Activated naive CD8-positive, alpha-beta T cell (primary cell): ENCODE results near the gene CACHD1.

Experiments
- H3K27ac Mint-ChIP-seq: one replicate; pipeline ENCODE4 v1.8.0; 2021; ENCODE audit warnings: mixed read lengths
- H3K27me3 Mint-ChIP-seq: one replicate; pipeline ENCODE4 v1.8.0; 2021; ENCODE audit warnings: mixed read lengths
- H3K36me3 Mint-ChIP-seq: one replicate; pipeline ENCODE4 v1.8.0; 2021; ENCODE audit warnings: mixed read lengths
- H3K4me1 Mint-ChIP-seq: one replicate; pipeline ENCODE4 v1.8.0; 2021; ENCODE audit warnings: low read depth, mixed read lengths
- H3K4me3 Mint-ChIP-seq: one replicate; pipeline ENCODE4 v1.8.0; 2021; ENCODE audit warnings: mild to moderate bottlenecking, mixed read lengths
- H3K9me3 Mint-ChIP-seq: one replicate; pipeline ENCODE4 v1.8.0; 2021; ENCODE audit warnings: low read depth, mixed read lengths

CACHD1 gene

DNA sequence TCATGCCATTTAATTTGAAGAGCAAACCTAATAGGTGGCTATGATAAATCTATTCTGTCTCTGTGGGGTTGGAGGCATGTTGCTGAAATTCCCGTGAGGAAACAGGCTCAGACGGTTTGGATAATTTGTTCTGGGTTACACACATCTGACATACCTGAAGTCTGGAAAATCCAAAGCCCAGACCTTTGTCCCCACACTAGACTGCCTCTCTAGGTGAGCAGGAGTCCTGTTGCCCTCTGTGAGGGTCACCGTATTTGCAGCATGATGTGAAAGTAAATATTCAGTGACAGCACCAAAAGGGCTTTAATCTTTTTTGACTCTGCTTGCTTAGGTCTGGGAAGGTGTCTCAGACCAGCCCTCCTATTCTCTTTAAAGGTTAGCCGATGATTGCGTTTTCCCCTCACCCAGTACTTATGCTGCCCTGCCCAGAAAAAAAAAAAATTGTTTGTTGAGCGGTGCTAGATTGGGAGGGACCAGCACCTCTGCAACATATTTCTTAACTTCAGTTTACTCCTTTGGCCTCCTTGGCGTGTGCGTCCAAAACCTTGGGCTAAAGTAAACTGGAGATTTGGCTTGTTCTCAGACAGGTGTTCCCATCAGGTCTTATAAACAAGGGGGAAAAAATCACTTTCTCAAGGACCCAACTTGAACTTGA, 67.0 kb downstream of the CACHD1 start:
- no peaks in the 10 kb centered on the region for H3K9me3 Mint-ChIP-seq
- peaks cover 3% of the 10 kb centered on the region for H3K36me3 Mint-ChIP-seq
- H3K27me3 Mint-ChIP-seq, result no peaks in the 10 kb centered on the region
- no peak overlapping the region for H3K27ac Mint-ChIP-seq
- peaks cover 44% of the 10 kb centered on the region for H3K4me1 Mint-ChIP-seq
- H3K4me3 Mint-ChIP-seq, result no peak overlapping the region

DNA sequence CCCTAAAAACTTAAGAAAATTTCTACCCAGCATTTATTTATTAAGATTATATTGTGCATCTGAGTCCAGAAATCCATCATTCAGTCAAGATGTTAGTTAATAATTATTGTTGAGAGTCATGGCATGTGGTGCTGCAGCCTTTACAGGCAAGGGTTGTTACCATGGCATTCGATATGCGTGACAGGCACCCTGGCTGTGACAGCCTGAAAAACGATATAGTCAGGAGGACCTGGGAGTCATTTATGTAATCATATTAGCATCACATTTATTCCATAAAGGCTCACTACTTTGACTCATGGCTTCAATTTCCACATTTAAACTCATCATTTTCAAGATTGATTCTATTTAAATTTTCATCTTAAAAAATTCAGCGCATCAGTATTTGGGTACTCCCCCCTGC, 68.0 kb downstream of the CACHD1 start:
- H3K4me1 Mint-ChIP-seq, result peaks cover 43% of the 10 kb centered on the region
- H3K4me3 Mint-ChIP-seq, result no peak overlapping the region
- no peaks in the 10 kb centered on the region for H3K27me3 Mint-ChIP-seq
- no peaks in the 10 kb centered on the region for H3K9me3 Mint-ChIP-seq
- no peak overlapping the region for H3K27ac Mint-ChIP-seq
- H3K36me3 Mint-ChIP-seq, result no peaks in the 10 kb centered on the region

DNA sequence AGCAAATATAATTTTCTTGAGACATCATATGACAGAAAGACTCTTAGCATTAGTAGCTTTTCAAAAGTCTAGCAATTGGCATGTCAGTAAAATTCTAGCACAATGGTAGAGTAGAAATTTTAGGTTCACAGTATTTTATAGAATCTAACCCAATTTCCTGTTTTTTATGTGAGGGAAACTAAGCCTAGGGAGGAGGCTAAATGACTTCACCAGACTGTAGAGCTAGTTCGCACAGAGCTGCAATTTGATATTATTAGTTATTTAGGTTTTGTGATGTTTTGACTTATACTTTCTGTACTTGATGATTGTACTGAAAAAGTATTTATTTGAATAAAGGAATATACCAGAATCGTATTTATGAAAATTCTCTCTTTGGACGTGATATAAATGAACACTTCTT, 68.5 kb downstream of the CACHD1 start:
- Mint-ChIP-seq H3K27ac (no peak overlapping the region), H3K4me3 (no peak overlapping the region), H3K9me3 (no peaks in the 10 kb centered on the region)

DNA sequence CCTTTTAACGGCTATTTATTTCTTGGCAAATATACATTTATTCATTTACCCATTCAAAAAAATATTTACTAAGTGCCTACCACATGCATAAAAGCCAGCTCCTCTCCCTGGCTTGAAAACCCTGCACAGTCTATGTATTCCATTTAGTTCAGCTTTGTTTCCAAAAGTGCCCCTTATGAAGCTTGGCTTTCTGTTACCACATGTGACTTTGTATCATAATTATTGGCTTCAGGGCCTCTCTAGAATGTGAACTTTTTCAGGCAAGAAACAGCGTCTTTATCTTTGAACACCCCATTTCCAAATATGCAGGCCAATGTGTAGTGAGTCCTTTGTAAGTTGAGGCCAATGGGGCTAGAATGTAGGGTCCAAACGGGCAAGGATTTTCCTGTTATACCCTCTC, 69.4 kb downstream of the CACHD1 start:
- Mint-ChIP-seq H3K36me3 (no peaks in the 10 kb centered on the region), H3K27me3 (no peaks in the 10 kb centered on the region), H3K4me3 (no peak overlapping the region), H3K4me1 (peaks cover 48% of the 10 kb centered on the region), H3K9me3 (no peaks in the 10 kb centered on the region), H3K27ac (no peak overlapping the region)

More for the DNA sequence above, 68.5 kb downstream of the CACHD1 start:
- Mint-ChIP-seq H3K4me1 (peaks cover 43% of the 10 kb centered on the region), H3K27me3 (no peaks in the 10 kb centered on the region), H3K36me3 (no peaks in the 10 kb centered on the region)

DNA sequence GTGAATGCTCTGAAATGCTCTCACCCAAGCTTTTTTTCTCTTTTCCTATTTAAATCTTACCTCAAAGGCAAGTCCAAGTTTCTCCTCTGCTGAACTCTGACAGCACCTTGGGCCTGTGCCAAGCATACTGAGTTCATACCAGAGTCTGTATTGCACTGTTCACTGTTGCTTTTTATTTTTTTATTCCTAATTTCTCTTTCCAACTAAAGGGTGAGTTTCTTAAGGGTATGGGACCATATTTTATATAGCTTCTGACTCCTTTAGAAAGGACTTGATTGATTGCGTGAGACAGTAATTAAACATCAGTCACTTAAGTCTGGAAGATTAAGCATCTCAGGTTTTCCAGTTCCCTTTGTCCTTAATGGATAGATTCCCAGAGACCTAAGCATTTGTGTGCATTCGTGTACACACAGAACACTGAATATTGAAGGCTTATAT, 69.9 kb downstream of the CACHD1 start:
- H3K9me3 Mint-ChIP-seq, result no peaks in the 10 kb centered on the region
- no peaks in the 10 kb centered on the region for H3K27me3 Mint-ChIP-seq
- H3K36me3 Mint-ChIP-seq, result no peaks in the 10 kb centered on the region
- peaks cover 53% of the 10 kb centered on the region for H3K4me1 Mint-ChIP-seq
- H3K27ac Mint-ChIP-seq, result peak overlapping the region; percentile 95
- peak overlapping the region; percentile 44 for H3K4me3 Mint-ChIP-seq

DNA sequence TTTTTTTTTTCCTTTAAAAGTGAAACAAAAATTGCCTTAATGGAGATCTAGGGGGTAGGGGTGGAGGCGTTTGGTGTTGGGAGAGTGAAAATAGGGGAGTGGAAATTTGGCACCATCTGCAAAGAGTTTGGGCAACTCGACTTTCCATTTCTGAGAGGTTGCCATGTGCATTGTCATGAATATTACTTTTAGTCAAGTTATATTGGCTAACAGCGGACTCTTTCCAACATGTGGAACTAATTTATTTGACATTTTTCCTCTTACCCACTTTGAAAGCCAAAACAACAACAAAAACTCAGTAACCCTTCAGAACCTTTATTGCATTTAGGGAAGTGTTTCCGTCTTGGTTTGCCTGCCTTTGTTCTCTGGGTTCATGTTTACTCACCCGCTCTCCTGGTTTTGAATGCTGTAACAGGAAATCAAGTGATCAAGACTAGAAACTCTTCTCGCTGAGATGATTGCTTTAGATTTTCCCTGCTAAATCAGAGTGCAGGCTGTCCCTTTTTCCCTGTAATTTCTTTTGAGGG, 70.4 kb downstream of the CACHD1 start:
- no peaks in the 10 kb centered on the region for H3K36me3 Mint-ChIP-seq
- H3K4me3 Mint-ChIP-seq, result peak overlapping the region; percentile 70
- no peaks in the 10 kb centered on the region for H3K9me3 Mint-ChIP-seq
- H3K27ac Mint-ChIP-seq, result peak overlapping the region; percentile 95
- H3K27me3 Mint-ChIP-seq, result no peaks in the 10 kb centered on the region
- H3K4me1 Mint-ChIP-seq, result peaks cover 58% of the 10 kb centered on the region

DNA sequence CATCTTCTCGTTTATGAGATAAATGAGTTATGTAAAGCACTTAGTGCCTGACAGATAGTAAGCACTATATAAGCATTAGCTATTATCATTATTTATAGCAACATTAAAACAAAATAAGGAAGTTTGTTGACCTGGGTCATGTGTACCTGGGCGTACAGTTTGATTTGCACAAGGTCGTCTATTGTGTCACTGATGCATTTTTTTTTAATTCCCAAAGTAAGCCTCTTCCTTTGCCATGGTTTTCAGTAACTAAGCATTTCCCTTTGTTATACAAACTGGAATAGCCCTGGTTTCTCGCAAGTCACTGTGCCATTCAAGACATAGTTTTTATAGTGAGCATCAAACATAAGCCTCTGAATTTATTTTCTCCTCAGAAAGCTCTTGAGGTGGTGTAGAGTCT, 72.2 kb downstream of the CACHD1 start:
- H3K4me1 Mint-ChIP-seq, result peaks cover 66% of the 10 kb centered on the region
- H3K4me3 Mint-ChIP-seq, result no peak overlapping the region
- H3K9me3 Mint-ChIP-seq, result no peaks in the 10 kb centered on the region
- no peaks in the 10 kb centered on the region for H3K27me3 Mint-ChIP-seq
- no peaks in the 10 kb centered on the region for H3K36me3 Mint-ChIP-seq
- no peak overlapping the region for H3K27ac Mint-ChIP-seq

DNA sequence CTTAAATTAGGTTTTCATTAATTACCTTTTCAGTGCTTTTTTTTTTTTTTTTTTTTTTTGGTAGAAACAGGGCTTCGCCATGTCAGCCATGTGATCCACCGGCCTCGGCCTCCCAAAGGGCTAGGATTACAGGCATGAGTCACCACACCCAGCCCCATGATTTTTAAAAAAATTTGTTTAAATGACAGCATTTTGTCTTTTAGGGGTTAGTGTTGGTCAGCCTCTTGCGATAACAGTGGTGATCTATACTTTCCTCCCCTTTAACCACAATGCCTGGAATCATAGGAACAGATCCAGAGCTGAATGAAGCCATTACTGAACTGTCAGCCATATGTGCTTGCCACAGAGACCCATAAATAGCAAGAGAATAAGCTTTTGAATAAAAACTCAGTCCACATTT, 73.9 kb downstream of the CACHD1 start:
- Mint-ChIP-seq H3K4me1 (peaks cover 58% of the 10 kb centered on the region), H3K36me3 (no peaks in the 10 kb centered on the region), H3K4me3 (no peak overlapping the region), H3K9me3 (no peaks in the 10 kb centered on the region), H3K27ac (peak overlapping the region; percentile 28), H3K27me3 (no peaks in the 10 kb centered on the region)

DNA sequence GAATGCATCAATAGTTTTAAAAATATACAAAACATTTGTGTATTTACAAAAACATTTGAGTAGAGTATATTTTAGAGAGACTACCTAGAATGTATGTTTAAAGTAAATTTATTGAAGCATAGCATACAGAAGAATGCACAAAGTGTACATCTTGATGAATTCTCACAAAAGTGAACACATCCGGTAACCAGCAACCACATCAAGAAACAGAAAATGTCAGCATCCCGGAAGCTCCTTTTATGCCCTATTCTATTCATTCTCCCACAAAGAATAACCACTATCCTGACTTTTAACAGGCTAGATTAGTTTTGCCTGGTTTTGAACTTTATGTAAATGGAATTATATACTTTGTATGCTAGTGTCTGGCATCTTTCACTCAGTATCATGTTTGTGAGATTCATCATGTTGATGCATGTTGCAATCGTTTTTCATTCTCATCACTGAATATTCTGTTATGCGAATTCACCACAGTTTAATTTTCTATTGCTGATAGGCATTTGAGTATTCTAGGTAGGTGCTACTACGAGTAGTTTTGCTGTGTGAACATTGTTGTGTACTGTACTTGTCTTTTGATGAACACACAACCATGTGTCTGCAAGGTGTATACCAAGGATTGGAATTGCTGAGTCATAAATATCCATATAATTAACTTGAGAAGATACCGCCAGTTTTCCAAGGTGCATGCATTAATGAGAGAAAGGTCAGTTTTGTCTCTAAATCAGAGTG, 75.4 kb downstream of the CACHD1 start:
- Mint-ChIP-seq H3K4me1 (peaks cover 58% of the 10 kb centered on the region), H3K27me3 (no peaks in the 10 kb centered on the region), H3K9me3 (no peaks in the 10 kb centered on the region), H3K27ac (no peak overlapping the region), H3K36me3 (no peaks in the 10 kb centered on the region), H3K4me3 (peak overlapping the region; percentile 30)

DNA sequence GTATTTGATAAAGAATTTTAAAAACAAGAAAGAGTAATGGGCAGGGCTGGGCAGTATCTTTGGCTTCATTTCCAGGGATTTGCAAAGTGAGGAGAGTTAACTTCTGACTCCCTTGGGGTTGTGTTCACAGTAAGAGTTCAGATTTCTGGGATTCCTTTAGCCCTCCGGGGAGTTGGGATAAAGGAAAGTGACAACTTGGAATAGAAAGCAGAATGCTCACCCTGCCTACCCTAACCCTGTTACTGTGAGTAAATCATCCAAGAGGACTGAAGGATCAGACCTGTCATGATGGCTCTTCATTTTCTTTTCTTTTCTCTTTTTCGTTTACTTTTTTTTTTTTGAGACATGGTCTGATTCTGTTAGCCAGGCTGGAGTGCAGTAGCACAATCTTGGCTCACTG, 76.1 kb downstream of the CACHD1 start:
- H3K4me1 Mint-ChIP-seq, result peaks cover 58% of the 10 kb centered on the region
- H3K27ac Mint-ChIP-seq, result no peak overlapping the region
- H3K9me3 Mint-ChIP-seq, result no peaks in the 10 kb centered on the region
- H3K36me3 Mint-ChIP-seq, result no peaks in the 10 kb centered on the region
- no peaks in the 10 kb centered on the region for H3K27me3 Mint-ChIP-seq
- H3K4me3 Mint-ChIP-seq, result no peak overlapping the region

DNA sequence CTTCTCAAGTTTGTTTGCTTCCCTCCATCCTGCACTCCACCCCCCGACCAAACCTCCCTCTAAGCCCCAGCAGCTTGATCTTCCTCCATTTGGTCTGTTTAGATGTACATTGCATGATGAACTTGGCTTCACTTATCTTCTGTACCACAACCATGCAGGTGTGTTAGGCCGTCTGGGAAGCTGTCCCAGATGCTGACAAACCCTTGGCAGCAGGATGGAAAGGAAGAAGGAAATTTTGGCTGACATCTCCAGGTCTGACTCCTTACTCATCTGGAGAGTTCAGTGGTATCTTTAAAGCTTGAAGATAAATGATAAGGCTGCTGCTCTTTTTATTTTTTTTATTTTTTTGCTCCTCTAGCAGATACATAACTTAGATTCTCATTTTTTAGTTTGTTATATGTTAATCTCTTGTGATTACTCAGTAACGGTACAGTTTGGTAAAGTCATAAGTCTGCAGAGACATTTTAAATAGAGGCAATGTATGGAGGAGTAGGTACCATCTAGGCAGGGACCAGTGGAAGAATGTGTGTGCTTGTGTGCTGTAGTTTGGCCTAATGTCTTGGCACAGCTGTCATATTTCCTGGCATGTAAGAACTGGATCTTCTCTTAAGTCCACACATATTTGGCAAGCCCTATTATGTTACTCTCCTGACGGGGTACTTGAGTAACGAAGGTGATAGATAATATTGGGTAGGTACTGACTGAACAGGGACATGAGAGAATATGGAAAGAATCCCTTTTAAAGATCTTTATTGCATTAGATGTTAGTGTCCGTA, 79.7 kb downstream of the CACHD1 start:
- Mint-ChIP-seq H3K9me3 (no peaks in the 10 kb centered on the region), H3K36me3 (no peaks in the 10 kb centered on the region), H3K27ac (peak overlapping the region; percentile 50), H3K27me3 (no peaks in the 10 kb centered on the region), H3K4me3 (peak overlapping the region; percentile 6), H3K4me1 (peaks cover 56% of the 10 kb centered on the region)

DNA sequence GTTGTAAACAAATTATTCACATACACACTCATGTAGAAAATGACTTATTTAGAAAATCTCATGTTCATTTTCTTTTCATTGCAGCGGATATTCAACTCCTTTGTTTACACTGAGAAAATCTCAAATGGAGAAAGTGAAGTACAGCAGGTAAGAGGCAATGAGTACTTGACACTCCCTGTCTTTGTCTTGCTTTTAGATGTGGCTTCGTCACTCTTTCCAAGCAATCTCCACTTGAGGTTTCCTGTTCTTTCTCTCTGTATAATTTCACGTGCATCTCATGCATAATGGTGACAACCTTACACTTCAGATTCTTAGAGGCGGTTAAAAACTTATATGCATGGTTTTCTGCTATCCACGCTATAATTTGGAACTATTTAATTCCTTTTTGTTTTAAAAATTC, 80.6 kb downstream of the CACHD1 start:
- Mint-ChIP-seq H3K4me3 (peak overlapping the region; percentile 11), H3K36me3 (no peaks in the 10 kb centered on the region), H3K27ac (peak overlapping the region; percentile 38), H3K4me1 (peaks cover 47% of the 10 kb centered on the region), H3K9me3 (no peaks in the 10 kb centered on the region), H3K27me3 (no peaks in the 10 kb centered on the region)

DNA sequence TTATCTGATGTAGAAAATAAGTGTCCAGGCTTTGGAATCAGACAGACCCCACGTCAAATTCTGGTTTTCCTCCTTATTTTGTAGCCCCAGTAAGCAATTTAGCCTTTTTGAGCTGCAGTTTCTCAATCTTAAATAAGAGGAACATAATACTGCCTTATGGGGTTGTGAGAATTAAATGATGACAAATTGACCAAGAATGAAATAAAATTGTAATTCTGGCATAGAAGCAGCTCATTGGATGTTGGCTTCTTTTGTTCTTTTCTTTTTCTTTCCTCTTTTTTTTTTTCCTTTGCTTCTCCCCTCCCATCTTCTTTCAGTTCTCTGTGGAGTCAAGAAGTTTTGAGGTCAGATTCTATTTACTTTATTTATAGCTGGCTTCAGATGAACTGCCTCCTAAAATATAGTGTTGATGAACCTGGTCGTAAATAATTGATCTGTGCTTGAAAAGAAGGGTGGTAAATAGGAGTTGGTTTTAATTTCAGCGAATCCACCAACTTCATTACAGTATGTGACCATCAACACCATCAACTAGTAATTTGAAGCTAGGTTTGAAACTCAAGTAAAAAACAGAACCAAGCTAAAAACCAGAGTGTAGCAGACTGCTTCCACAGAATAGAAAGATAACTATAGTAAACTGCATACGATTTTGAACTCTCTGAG, 81.1 kb downstream of the CACHD1 start:
- Mint-ChIP-seq H3K4me3 (peak overlapping the region; percentile 11), H3K36me3 (no peaks in the 10 kb centered on the region), H3K27me3 (no peaks in the 10 kb centered on the region), H3K4me1 (peaks cover 47% of the 10 kb centered on the region), H3K9me3 (no peaks in the 10 kb centered on the region), H3K27ac (peak overlapping the region; percentile 38)

DNA sequence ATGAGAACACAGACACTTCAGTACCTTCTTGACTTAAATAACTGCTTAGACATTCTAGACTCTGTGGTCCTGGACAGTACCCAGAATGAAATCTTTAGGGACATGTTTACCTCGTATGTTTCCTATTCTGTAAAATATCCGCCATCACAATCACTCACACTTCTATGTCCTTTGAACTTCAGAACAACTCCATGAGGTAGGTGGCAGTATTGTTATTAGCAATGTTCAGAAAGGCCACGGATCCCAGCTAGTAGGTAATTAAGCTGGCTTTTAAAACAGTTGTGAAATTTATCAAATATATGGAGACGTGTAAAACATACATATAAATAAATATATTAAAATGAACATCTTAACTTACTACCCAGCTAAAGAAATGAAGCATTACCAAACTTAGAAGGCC, 83.4 kb downstream of the CACHD1 start:
- Mint-ChIP-seq H3K27ac (no peak overlapping the region), H3K27me3 (no peaks in the 10 kb centered on the region), H3K9me3 (no peaks in the 10 kb centered on the region), H3K4me3 (no peak overlapping the region), H3K36me3 (peaks cover 4% of the 10 kb centered on the region), H3K4me1 (peaks cover 45% of the 10 kb centered on the region)

DNA sequence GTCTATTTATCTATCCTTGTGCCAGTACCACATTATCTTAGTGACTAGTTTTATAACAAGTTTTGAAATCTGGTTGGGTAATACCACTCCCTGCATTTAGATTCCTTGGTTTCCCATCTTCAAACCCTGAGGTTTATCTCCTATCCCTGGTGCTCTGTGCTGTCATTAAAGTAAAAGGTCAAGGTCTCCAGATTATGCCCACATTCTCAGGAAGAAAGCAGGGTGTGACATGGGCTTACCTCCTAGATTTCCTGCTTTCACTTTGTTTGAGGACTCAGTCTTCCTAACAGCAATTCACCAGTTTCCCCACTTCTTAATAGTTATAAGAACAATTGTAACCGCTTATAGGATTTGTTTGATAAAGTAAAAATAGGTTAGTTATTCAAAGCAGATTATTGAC, 86.0 kb downstream of the CACHD1 start:
- no peak overlapping the region for H3K27ac Mint-ChIP-seq
- H3K4me3 Mint-ChIP-seq, result no peak overlapping the region
- peaks cover 23% of the 10 kb centered on the region for H3K4me1 Mint-ChIP-seq
- H3K27me3 Mint-ChIP-seq, result no peaks in the 10 kb centered on the region
- H3K9me3 Mint-ChIP-seq, result no peaks in the 10 kb centered on the region
- peaks cover 10% of the 10 kb centered on the region for H3K36me3 Mint-ChIP-seq
